Middle frontal gyrus (tissue), 1 donor: ENCODE measurements around the gene TVP23A.
"Not testable (repeated sequence)": the region's sequence is repeated elsewhere in the genome, so short reads cannot be mapped to it uniquely, and the experiment has no call there.

Experiments used
- DNase-seq: peaks from one replicate; pipeline ENCODE4 v3.0.0-alpha.2; 2015; ENCODE audit warnings: low spot score; ENCODE audit errors: extremely low spot score

The TVP23A gene

GRCh38 chr16:10836174-10836853, 17.7 kb upstream of the TVP23A start:
- no peak for DNase-seq

- no peak for DNase-seq
Measured at GRCh38 chr16:10835281-10835931, 16.8 kb upstream of the TVP23A start.

DNA sequence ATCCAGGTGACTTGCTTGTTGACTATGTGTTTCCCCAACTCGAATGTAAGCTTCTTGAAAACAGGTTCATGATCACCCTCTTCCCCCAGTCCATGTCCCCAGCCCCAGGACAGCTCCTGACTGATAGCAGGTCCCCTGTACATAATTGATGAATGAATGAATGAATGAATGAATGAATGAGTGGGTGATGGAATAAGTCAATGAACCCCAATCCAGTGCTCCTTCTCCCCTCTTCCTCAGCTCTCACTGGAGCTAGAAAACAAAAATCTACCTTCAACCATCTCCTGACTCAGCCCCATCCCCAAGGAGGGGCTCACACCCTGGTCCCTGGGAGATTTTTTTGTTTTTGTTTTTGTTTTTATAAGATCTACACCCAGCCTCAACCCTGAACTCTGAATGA, 16.2 kb upstream of the TVP23A start:
- DNase-seq = no peak

DNA sequence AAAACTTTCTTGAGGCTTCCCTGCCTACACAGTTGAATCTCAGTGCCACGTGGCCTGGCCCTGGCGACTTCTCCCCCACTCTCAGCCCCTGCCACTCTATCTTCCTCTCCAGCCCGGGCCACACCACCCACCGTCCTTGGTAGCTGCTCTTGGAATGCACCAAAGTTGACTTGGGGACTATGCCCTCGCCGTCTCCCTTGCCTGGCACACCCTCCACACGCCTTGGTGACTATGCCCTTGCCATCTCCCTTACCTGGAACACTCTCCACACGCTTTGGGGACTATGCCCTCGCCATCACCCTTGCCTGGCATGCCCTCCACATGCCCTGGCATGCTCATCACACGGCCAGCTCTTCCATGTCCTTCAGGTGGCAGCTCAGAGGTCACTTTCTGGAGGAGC, 15.5 kb upstream of the TVP23A start:
- DNase-seq = no peak

- DNase-seq = no peak
Measured at GRCh38 chr16:10833271-10833670, 14.7 kb upstream of the TVP23A start.

DNA sequence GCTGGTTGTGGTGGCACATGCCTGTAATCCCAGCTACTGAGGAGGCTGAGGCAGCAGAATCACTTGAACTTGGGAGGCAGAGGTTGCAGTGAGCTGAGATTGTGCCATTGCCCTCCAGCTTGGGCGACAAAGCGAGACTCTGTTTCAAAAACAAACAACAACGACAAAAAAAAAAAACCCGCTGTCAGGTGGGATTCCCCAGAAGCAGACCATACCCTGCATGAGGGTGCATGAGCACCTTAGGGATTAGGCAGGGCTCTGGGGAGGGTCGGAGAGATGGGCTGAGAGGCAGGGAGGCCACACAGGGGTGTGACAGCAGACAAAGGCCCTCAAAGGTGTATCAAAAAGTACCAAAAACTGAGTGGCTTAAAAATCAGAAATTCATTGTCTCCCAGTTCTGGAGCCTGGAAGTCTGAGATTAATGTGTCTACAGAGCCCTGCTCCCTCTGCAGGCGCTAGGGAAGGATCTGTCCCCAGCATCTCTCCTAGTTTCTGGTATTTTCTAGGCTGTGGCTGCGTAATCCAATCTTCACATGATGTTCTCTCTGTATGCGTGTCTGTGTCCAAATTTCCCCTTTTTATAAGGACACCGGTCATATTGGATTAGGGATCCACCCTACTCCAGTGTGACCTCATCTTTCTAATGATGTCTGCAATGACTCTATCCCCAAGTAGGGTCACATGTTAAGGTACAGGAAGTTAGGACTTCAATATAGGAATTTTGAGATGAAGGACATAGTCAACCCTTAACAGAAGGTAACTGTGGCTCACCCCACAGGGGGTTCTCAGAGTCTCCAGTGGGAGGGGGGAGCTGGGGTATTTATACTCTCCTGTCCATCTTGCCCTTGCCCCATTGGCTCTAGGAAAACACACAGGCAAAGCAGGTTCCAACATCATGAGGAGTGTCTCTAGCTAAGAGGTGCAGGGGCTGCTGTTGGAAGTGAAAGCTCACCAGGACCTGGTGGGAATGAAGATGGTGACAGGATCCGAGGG, 13.6 kb upstream of the TVP23A start:
- no peak for DNase-seq

- not testable (repeated sequence) for DNase-seq
Measured at GRCh38 chr16:10830240-10830639, 11.6 kb upstream of the TVP23A start.

DNA sequence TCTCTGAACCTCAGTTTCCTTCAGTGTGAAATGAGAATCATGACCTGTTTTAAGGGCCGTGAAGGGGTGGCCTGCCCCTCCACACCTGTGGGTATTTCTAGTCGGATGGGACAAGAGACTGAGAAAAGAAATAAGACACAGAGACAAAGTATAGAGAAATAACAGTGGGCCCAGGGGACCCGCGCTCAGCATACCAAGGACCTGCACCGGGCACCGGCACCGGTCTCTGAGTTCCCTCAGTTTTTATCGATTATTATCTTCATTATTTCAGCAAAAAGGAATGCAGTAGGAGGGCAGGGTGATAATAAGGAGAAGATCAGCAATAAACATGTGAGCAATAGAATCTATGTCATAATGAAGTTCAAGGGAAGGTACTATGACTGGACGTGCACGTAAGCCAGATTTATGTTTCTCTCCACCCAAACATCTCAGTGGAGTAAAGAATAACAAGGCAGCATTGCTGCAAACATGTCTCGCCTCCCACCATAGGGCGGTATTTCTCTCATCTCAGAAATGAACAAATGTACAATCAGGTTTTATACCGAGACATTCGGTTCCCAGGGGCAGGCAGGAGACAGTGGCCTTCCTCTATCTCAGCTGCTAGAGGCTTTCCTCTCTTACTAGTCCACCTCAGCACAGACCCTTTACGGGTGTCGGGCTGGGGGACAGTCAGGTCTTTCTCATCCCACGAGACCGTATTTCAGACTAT, 10.9 kb upstream of the TVP23A start:
- DNase-seq = not testable (repeated sequence)

DNA sequence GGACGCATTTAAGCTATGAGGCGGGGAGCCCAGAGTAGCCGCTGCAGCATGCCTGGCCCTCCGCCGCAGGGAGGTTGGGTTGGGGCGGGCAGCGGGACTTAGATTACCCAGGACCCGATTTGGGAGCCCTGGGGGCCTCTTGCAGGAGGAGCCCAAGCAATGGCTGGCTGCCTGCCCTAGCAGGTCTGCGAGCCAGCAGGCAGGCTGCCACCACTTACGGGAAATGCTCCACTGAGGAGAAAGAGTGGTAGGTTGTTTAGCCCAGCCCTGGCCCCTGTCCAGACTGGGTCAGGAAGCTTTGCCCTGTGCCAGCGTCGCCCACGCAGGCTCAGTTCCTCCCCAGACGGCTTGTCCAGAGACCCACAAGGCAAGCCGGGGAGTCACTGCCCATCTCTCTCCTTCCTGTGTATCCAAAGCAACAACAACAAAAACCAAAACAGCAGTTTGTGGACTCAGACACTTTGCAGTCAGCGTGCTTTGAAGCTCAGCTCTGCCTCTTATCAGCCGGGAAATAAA, 10.3 kb upstream of the TVP23A start:
- DNase-seq = peak; percentile 49

- no peak for DNase-seq
Measured at GRCh38 chr16:10827691-10828341, 9.2 kb upstream of the TVP23A start.

- DNase-seq = no peak
Measured at GRCh38 chr16:10824111-10824893, 5.7 kb upstream of the TVP23A start.

DNA sequence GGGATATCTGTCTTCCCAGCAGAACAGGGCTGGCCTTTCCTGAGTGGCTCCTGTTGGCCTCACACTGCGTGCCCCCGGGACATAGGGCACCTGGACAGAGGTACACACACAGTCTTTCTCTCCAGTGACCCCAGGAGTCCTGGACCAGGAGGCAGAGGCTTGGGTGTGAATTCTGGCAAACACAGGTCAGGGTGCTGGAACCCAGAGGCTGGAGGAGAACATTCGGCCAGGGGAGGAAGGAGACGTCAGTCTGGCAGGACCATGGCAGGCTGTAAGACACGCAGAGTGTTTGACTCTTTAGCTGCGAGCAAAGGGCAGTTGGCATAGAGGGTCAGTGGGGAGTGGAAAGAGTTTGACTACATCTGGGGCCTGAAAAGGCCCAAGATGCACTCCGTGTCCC, 4.1 kb upstream of the TVP23A start:
- DNase-seq = no peak

- no peak for DNase-seq
Measured at GRCh38 chr16:10820546-10820945, 2.0 kb upstream of the TVP23A start.

DNA sequence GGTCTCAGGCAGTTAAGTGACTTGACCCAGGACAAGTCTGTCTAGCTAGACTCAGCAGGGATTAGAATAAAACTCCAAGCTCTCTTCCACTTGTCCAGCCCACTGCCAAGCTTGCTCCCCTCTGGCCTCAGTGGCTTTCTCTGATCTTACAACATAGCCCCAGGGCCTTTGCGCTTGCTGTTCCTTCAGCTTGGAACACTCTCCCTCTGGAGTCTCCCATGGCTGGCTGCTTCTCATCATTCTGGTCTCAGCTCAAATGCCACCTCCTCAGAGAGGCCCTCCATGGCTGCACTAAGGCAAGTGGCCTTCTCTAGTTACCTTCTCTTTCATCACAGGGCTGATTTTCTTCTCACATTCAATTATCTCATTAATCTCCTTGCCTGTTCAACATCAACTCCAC, 1.1 kb downstream of the TVP23A start:
- DNase-seq = no peak

GRCh38 chr16:10813099-10813455, 5.5 kb downstream of the TVP23A start:
- DNase-seq = no peak

- DNase-seq = no peak
Measured at GRCh38 chr16:10812312-10813098, 6.1 kb downstream of the TVP23A start.

- no peak for DNase-seq
Measured at GRCh38 chr16:10809706-10810105, 8.9 kb downstream of the TVP23A start.

DNA sequence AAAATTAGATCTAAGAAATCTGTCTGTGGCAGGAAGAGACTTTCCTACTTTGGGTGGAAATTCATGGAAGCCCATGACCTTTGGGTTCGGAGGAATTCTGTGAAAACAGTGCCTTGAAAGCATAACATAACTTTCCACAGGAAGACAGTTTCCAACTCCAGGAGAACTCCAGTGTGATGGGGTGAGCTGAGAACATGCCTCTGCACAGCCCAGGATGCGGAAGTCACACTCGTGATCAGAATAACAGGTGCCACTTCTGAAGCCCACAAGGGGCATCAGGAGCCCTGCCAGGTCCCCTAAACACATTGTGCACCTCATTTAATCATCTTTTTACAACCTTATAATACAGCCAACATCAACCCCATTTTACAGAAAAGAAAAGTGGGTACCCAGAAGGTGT, 9.7 kb downstream of the TVP23A start:
- no peak for DNase-seq

DNA sequence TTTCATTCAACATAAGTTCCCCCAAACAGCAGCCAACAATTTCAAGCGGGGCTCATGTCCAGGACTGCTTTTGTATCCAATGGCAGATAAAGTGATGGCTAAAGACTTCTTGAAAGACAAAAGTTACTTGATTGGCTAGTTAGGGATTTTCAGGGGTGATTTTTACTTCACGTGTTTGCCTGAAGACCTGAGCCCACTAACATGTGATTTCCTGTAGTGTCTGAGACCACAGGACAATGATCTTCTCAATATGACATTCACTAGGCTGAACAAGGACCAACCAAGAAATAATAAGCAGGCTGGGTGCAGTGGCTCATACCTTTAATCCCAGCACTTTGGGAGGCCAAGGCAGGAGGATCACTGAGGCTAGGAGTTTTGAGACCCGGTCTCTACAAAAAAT, 10.4 kb downstream of the TVP23A start:
- no peak for DNase-seq
